Large intestine (tissue), 12 donors: ENCODE results near the gene CFAP47. TPM values are rescaled to one million over a fixed set of nuclear protein-coding genes. Genes with fewer than 3 reads are reported as not detected.
"Not testable (repeated sequence)": the region's sequence is repeated elsewhere in the genome, so short reads cannot be mapped to it uniquely, and the experiment has no call there.

Experiments
- DNase-seq, 2 donors: peaks; one replicate each; pipeline versions ENCODE4 v3.0.0 to v3.0.0-alpha.2; 2013
- H3K27ac ChIP-seq: one replicate; pipeline ENCODE4 v1.5.1; 2013; ENCODE audit warnings: low read length
- H3K27me3 ChIP-seq: 2 replicates; pipeline ENCODE4 v1.6.1; 2013; ENCODE audit warnings: low read length; ENCODE audit not compliant: control insufficient read depth, insufficient read depth
- H3K36me3 ChIP-seq: 2 replicates; pipeline ENCODE4 v1.6.1; 2013; ENCODE audit warnings: low read length; ENCODE audit not compliant: control insufficient read depth, insufficient read depth
- H3K4me1 ChIP-seq: one replicate; pipeline ENCODE4 v1.6.1; 2013; ENCODE audit warnings: low read length; ENCODE audit not compliant: control insufficient read depth, insufficient read depth
- H3K4me3 ChIP-seq: one replicate; pipeline ENCODE4 v1.5.1; 2013; ENCODE audit warnings: low read length
- H3K9me3 ChIP-seq: one replicate; pipeline ENCODE4 v1.6.1; 2013; ENCODE audit warnings: mild to moderate bottlenecking, low read depth, low read length, moderate library complexity; ENCODE audit not compliant: control insufficient read depth
- WGBS: methylation state at CpG from one replicate; pipeline ENCODE4 v1.1.5; 2013; ENCODE audit warnings: low lambda C conversion rate; ENCODE audit not compliant: insufficient coverage; 5-methylcytosine and 5-hydroxymethylcytosine counted together
- long read RNA-seq, 11 donors: transcript quantifications; one replicate each; lab custom pipeline, GENCODE V29; 2026
- polyA plus RNA-seq: library from polyadenylated mRNA; unstranded; fragments of 120-200 nt; gene quantifications from one replicate; pipeline ENCODE4 v1.2.1, GENCODE V29; 2013

The CFAP47 gene, protein sequence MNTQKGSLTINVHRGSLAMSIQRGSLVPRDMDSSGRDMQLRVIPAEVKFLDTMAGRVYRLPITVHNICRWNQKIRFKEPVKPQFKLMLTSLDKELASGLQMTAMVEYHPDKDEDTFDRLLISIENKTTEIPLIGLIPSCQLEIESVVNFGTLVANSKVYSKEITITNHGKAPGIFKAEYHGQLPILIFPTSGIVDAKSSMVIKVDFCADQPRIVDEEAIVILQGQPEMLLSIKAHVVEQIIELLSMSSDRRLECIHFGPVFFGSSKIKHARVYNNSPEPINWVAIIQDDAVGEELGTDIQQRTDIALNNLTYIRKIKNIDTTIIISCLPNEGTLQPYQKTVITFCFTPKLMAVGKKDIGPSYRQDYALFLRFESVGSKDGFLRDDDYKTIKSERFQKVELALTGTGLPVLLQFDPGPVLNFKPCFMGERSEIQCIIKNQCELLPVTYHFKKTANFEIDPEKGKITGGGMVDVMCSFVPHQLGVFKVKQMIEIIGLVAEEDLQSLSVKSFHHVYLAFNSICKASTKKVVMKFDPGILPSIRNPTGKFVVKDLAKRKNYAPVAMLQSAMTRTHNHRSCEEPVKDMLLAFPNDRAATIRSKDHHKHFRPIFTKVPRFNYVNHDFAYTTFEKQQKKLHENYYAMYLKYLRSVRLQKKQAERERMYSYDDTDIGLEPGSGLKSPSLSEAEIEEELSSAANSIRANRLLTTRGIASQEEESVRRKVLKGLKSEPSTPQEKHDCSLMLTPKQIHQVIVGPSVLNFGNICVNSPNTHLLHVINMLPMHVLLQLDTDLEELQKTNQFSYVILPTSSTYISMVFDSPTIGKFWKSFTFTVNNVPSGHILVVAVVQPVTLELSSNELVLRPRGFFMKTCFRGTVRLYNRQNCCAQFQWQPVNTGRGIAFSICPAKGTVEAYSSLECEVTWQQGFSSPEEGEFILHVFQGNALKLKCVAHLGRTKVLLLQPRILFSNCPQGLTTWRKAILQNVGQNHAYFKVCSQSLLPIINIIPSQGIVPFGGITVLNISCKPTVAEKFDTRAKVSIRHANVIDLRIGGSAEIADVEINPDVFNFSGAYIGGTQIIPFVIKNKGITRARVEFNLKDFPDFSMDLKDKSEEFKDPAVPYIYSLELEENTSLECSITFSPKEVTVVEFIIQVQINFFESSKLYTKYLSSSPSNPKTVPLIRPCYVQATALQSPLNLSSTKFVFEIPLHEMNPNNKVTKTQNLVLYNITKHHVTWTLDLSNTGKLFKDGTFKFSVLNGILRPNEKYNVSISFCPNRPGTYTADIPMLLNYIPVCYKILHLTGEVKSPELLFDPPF (N-terminal part only)
- 0.04 TPM for polyA plus RNA-seq
- long read RNA-seq, donor 1, result 0 reads
- long read RNA-seq, donor 2, result 0 reads
- long read RNA-seq, donor 3, result 0 reads
- long read RNA-seq, donor 4, result 0 reads
- long read RNA-seq, donor 5, result 0 reads
- long read RNA-seq, donor 6, result 0 reads
- long read RNA-seq, donor 7, result 0 reads
- long read RNA-seq, donor 8, result 0 reads
- long read RNA-seq, donor 9, result 0 reads
- long read RNA-seq, donor 10, result 0 reads
- long read RNA-seq, donor 11, result 0 reads

DNA sequence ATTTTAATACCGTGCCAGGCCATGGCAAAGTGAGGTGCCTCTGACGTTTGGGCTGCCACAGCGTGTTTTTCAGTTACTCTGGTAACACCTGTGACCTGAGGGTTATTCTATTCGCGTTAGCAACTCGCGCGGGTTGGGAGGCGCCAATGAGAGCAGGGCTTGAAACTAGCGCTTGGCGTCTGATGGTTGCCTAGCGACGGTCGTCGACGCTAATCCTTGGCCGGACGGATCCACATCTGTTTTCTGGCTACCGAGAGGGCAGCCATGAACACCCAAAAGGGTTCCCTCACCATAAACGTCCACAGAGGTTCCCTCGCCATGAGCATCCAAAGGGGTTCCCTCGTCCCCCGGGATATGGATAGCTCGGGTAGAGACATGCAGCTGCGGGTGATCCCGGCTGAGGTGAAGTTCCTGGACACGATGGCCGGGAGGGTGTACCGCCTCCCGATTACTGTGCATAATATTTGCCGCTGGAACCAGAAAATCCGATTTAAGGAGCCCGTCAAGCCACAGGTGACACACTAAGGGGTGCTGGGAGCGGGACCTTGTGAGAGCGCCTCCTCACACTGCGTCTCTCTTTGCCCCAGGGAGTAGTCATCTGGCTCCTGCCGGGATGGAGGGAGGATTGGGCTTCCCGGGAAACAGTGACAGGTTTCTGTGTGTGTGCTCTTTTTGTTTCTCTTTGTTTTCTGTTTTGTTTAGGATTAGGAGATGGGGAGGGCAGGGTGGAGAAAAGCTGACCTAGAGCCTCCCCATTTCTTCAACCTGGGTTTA is at the start of gene CFAP47:
TSS of gene CFAP47 (plus strand) at position 199 of the 774 bp plus-strand sequence. CDS start at position 265, 66 bp downstream.
- H3K27me3 ChIP-seq, result no peaks in the 10 kb centered on the region
- no peak within 1 kb of the TSS for H3K27ac ChIP-seq
- peak within 1 kb of the TSS; percentile 48 for H3K4me3 ChIP-seq
- WGBS, result no CpG with 5 or more reads among the region's 38 CpGs
- DNase-seq, result peak; percentile 35 to 59
- no peaks in the 10 kb centered on the region for H3K36me3 ChIP-seq
- H3K9me3 ChIP-seq, result no peaks in the 10 kb centered on the region
- no peaks in the 10 kb centered on the region for H3K4me1 ChIP-seq

DNA sequence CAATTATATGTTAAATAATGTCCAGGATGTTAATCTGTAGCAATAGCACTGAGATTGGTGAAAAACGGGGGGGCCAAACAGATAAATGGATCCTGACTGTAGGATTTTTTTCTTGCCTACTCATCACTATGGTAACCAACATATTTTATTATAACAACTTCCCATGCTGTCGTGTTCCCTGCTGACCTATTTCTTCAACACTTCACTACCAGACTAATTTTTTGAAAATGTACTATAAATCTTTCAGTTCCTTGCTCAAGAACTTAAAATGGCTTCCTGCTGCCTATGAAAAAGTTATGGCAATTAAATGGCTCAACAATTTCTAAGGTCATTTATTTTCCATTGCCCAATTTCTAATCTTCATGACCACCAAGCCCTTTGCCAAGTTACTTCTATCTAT is 38.9 kb upstream of the CFAP47 start:
- no peaks in the 10 kb centered on the region for H3K9me3 ChIP-seq
- no CpG with 5 or more reads among the region's 2 CpGs for WGBS
- no peaks in the 10 kb centered on the region for H3K27me3 ChIP-seq
- no peak overlapping the region for H3K4me3 ChIP-seq
- H3K36me3 ChIP-seq, result no peaks in the 10 kb centered on the region
- H3K27ac ChIP-seq, result no peak overlapping the region
- DNase-seq, result no peak
- no peaks in the 10 kb centered on the region for H3K4me1 ChIP-seq

GRCh38 chrX:35886135-35886534 is 33.4 kb upstream of the CFAP47 start:
- DNase-seq, result no peak
- H3K27me3 ChIP-seq, result no peaks in the 10 kb centered on the region
- no peak overlapping the region for H3K4me3 ChIP-seq
- H3K4me1 ChIP-seq, result no peaks in the 10 kb centered on the region
- H3K27ac ChIP-seq, result no peak overlapping the region
- H3K9me3 ChIP-seq, result no peaks in the 10 kb centered on the region
- H3K36me3 ChIP-seq, result no peaks in the 10 kb centered on the region

DNA sequence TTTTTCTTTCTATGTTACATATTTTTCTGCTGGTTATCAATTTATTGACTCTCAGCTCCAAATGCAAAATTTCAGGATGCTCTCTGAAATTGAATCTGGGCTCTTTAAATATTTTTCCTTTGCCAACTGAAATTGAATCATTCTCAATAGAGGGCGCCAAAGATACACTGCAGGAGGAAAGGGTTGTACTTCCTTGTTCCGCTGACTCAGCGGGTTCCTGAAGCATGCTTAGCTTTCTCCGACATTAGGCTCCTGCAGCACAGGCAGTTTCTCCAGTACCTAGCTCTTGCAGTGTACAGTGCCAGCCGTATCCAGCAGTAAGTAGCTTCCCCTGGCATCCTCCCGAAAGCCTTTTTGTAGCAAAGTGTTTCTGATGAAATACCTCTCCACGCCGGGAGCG is 28.8 kb upstream of the CFAP47 start:
- WGBS, result no CpG with 5 or more reads among the region's 9 CpGs
- Histone ChIP-seq H3K4me1 (no peaks in the 10 kb centered on the region), H3K4me3 (no peak overlapping the region), H3K27me3 (no peaks in the 10 kb centered on the region), H3K27ac (no peak overlapping the region), H3K36me3 (no peaks in the 10 kb centered on the region), H3K9me3 (no peaks in the 10 kb centered on the region)
- DNase-seq, result peak; percentile 44 to 60

DNA sequence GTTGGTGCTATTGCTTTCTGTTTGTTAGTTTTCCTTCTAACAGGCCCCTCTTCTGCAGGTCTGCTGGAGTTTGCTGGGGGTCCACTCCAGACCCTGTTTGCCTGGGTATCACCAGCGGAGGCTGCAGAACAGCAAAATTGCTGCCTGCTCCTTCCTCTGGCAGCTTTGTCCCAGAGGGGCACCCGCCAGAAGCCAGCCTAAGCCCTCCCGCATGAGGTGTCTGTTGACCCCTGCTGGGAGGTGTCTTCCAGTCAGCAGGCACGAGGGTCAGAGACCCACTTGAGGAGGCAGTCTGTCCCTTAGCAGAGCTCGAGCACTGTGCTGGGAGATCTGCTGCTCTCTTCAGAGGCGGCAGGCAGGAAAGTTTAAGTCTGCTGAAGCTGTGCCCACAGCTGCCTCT is 67.3 kb downstream of the CFAP47 start:
- H3K36me3 ChIP-seq, H3K27me3 ChIP-seq, H3K27ac ChIP-seq, H3K9me3 ChIP-seq, H3K4me3 ChIP-seq, DNase-seq, H3K4me1 ChIP-seq: not testable (repeated sequence)
- WGBS, result no CpG with 5 or more reads among the region's 6 CpGs

DNA sequence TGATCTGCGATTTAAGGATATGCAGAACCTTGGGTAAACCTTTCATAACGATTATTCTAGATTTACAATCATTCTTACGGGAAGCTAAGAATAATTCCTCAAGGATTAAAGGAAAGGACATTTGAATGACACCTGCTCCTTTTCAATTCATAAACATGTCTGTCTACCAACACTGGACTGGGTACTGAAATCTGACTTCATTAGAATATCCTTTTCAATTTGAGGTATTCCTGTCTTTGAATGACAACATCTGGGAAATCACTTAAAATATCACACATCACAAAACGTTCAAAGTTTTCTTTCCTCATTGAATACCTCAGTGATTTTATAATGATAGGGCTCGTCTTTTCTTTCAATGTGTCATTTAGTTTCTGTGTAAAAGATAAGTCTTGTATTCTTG is 87.7 kb downstream of the CFAP47 start:
- H3K27me3 ChIP-seq, result no peaks in the 10 kb centered on the region
- WGBS, result 80% methylated on average over 1 of the region's 5 CpGs
- H3K9me3 ChIP-seq, result no peaks in the 10 kb centered on the region
- H3K27ac ChIP-seq, result no peak overlapping the region
- no peak for DNase-seq
- H3K4me3 ChIP-seq, result no peak overlapping the region
- no peaks in the 10 kb centered on the region for H3K4me1 ChIP-seq
- no peaks in the 10 kb centered on the region for H3K36me3 ChIP-seq

- Histone ChIP-seq H3K4me3 (no peak overlapping the region), H3K36me3 (no peaks in the 10 kb centered on the region), H3K27ac (no peak overlapping the region), H3K9me3 (no peaks in the 10 kb centered on the region), H3K27me3 (no peaks in the 10 kb centered on the region), H3K4me1 (peaks cover 4% of the 10 kb centered on the region)
- DNase-seq, result peak; percentile 72 to 76
- no CpG with 5 or more reads among the region's 7 CpGs for WGBS
Observed at GRCh38 chrX:36019125-36019524, 99.6 kb downstream of the CFAP47 start.

- no peak for DNase-seq
- Histone ChIP-seq H3K27me3 (no peaks in the 10 kb centered on the region), H3K4me3 (no peak overlapping the region), H3K36me3 (no peaks in the 10 kb centered on the region), H3K9me3 (no peaks in the 10 kb centered on the region), H3K4me1 (no peaks in the 10 kb centered on the region), H3K27ac (no peak overlapping the region)
- 0% methylated on average over 1 of the region's 2 CpGs for WGBS
Observed at GRCh38 chrX:36035550-36035949, 116.0 kb downstream of the CFAP47 start.

GRCh38 chrX:36062778-36063177 is 143.2 kb downstream of the CFAP47 start:
- H3K27ac ChIP-seq, result no peak overlapping the region
- no peaks in the 10 kb centered on the region for H3K36me3 ChIP-seq
- H3K9me3 ChIP-seq, result no peaks in the 10 kb centered on the region
- no peak overlapping the region for H3K4me3 ChIP-seq
- H3K4me1 ChIP-seq, result no peaks in the 10 kb centered on the region
- no CpG with 5 or more reads among the region's 3 CpGs for WGBS
- no peak for DNase-seq
- H3K27me3 ChIP-seq, result no peaks in the 10 kb centered on the region
